ENCODE results near the gene STX11. TPM values are rescaled to one million over a fixed set of nuclear protein-coding genes. Genes with fewer than 3 reads are reported as not detected.

The STX11 gene
- total and polyA plus RNA-seq, 7 donors, result 3.4 to 5.6 (median 4.3) TPM

DNA sequence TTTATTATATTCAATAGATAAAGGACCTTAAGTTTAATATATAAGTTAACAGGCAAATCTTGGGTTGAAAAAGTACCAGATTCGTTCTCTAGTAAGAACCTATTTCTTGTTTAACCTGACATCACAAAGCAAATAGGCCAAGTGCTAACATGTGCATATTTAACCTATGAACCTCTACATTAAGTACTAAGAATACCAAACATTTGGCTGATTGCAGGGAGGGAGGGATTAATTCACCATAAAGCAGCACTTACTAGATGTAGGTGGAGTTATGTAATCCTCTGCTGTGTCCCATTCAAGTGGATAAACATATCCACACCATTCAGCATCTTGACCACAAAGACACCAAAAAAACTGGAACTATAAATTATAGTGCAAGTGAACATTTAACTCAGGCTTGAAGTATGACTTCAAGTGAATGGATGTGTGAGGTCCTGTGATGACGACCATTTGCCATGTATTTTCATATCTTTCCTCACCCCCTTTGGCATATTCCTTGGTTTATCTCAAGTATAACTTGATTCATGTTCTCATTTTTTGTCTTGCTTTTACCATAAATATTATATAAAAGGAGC, 10.2 kb downstream of the STX11 start:
- Histone ChIP-seq H3K4me3 (no peak overlapping the region), H3K4me1 (peaks cover 0 to 21% (median 11%) of the 10 kb centered on the region in 4 donors), H3K9me3 (no peaks in the 10 kb centered on the region), H3K36me3 (no peaks in the 10 kb centered on the region), H3K27ac (no peak overlapping the region), H3K27me3 (no peaks in the 10 kb centered on the region)
- WGBS, 2 donors, result 71 to 76% methylated on average over 2 of the region's 2 CpGs
- DNase-seq, result no peak
- TF ChIP-seq EP300 (IDR thresholded peaks at IDR 0.05), result no peak
- no peak for TF ChIP-seq POLR2A (IDR thresholded peaks at IDR 0.05)
- TF ChIP-seq, protein P1, sequence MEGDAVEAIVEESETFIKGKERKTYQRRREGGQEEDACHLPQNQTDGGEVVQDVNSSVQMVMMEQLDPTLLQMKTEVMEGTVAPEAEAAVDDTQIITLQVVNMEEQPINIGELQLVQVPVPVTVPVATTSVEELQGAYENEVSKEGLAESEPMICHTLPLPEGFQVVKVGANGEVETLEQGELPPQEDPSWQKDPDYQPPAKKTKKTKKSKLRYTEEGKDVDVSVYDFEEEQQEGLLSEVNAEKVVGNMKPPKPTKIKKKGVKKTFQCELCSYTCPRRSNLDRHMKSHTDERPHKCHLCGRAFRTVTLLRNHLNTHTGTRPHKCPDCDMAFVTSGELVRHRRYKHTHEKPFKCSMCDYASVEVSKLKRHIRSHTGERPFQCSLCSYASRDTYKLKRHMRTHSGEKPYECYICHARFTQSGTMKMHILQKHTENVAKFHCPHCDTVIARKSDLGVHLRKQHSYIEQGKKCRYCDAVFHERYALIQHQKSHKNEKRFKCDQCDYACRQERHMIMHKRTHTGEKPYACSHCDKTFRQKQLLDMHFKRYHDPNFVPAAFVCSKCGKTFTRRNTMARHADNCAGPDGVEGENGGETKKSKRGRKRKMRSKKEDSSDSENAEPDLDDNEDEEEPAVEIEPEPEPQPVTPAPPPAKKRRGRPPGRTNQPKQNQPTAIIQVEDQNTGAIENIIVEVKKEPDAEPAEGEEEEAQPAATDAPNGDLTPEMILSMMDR (IDR thresholded peaks at IDR 0.05), result no peak
- TF ChIP-seq POLR2AphosphoS5 (IDR thresholded peaks at IDR 0.05), result no peak
- intact Hi-C loops (cut with DNase I), result no loop called here

DNA sequence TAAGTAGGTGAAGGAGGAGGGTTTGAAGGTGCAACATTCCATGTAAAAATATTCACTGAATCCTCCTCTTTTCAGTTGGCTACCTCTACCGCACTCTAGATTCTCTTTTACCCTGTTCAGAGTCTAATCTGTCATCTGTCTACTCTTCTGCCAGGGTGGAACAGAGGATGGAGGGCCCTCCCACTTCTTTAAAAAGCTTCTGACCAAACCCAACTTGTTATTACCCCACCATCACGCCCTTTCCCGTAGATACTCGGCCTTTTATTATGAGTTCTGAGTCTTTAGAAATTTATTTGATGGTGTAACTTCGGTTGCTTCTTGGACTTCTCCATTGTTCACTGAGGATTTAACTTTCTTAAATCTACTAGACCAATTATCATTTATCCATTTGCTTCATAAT, 11.7 kb downstream of the STX11 start:
- no peaks in the 10 kb centered on the region for H3K27me3 ChIP-seq
- DNase-seq, result no peak
- H3K36me3 ChIP-seq, result no peaks in the 10 kb centered on the region
- WGBS, 2 donors, result 75 to 77% methylated on average over 5 of the region's 5 CpGs
- TF ChIP-seq EP300 (IDR thresholded peaks at IDR 0.05), result no peak
- TF ChIP-seq, protein P1 (IDR thresholded peaks at IDR 0.05), result no peak
- TF ChIP-seq POLR2AphosphoS5 (IDR thresholded peaks at IDR 0.05), result no peak
- TF ChIP-seq POLR2A (IDR thresholded peaks at IDR 0.05), result no peak
- H3K27ac ChIP-seq, result no peak overlapping the region
- H3K4me1 ChIP-seq, result peaks cover 0 to 20% (median 11%) of the 10 kb centered on the region in 4 donors
- intact Hi-C loops (cut with DNase I), result no loop called here
- H3K9me3 ChIP-seq, result no peaks in the 10 kb centered on the region
- H3K4me3 ChIP-seq, result no peak overlapping the region

DNA sequence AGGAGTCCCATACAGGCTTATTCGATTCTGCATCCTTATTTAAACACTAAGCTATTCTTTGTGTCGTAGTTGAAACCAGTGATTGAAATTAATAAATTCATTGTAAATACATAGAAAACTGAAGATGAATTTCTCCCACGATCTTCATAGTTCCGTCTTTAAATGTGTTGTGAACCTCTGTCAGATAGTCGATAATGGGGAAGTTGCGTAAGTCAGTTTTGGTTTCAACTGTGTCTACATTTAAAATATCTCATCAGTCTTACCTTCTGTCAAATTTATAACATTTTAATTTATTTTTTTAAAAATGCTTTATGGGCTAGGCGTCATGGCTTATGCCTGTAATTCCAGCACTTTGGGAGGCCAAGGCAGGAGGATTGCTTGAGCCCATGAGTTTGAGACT, 12.7 kb downstream of the STX11 start:
- 73 to 91% methylated on average over 7 of the region's 7 CpGs for WGBS, 2 donors

DNA sequence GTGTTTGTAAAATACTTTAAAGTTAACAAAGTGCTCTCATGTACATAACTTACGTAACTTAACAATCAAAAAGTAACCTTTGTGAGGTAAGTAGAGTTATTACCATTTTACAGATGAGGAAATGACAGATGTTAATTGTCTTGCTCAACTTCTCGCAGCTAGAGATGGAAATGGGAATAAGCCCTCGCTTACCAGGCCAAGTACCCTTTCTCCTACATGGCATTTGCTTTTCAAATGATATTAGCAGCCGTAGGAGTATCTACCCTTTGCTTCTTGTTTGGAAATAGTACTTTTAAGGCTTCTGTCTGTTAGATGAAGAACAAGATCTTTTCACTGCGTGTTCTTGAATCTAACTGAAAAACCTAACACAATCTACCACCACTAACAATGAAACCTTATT, 15.5 kb downstream of the STX11 start:
- Histone ChIP-seq H3K4me1 (no peaks in the 10 kb centered on the region), H3K9me3 (no peaks in the 10 kb centered on the region), H3K4me3 (no peak overlapping the region), H3K27me3 (no peaks in the 10 kb centered on the region), H3K36me3 (no peaks in the 10 kb centered on the region), H3K27ac (no peak overlapping the region)
- 79 to 89% methylated on average over 5 of the region's 5 CpGs for WGBS, 2 donors
- TF ChIP-seq POLR2AphosphoS5 (IDR thresholded peaks at IDR 0.05), result no peak
- TF ChIP-seq POLR2A (IDR thresholded peaks at IDR 0.05), result no peak
- TF ChIP-seq, protein P1 (IDR thresholded peaks at IDR 0.05), result no peak
- TF ChIP-seq EP300 (IDR thresholded peaks at IDR 0.05), result no peak
- no peak for DNase-seq
- intact Hi-C loops (cut with DNase I), result no loop called here

More for the DNA sequence above, 12.7 kb downstream of the STX11 start:
- H3K36me3 ChIP-seq, result no peaks in the 10 kb centered on the region
- peaks cover 0 to 10% (median 9%) of the 10 kb centered on the region in 4 donors for H3K4me1 ChIP-seq
- intact Hi-C loops (cut with DNase I), result no loop called here
- no peak for DNase-seq
- H3K4me3 ChIP-seq, result no peak overlapping the region
- no peak for TF ChIP-seq EP300 (IDR thresholded peaks at IDR 0.05)
- TF ChIP-seq, protein P1 (IDR thresholded peaks at IDR 0.05), result no peak
- no peak for TF ChIP-seq POLR2AphosphoS5 (IDR thresholded peaks at IDR 0.05)
- TF ChIP-seq POLR2A (IDR thresholded peaks at IDR 0.05), result no peak
- no peaks in the 10 kb centered on the region for H3K9me3 ChIP-seq
- H3K27ac ChIP-seq, result no peak overlapping the region
- H3K27me3 ChIP-seq, result no peaks in the 10 kb centered on the region

DNA sequence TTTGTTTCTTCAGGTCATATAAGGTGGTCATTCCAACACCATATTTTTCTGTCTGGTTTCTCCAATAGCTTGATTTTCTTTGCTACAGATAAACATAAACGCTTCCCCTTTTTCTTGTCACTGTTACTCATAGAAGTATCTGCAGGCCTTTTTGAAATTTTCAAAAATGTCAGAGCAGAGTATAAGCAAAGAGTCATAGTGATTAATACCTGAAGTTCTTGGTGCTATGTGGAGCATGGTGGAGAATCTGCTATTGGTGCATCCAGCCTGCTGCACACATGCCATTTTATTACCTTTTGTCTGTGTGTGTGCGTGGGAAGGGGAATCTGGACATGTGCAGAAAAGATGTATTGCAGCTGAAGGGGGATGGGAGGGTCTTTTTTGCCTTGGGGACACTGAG, 19.7 kb downstream of the STX11 start:
- Histone ChIP-seq H3K27ac (no peak overlapping the region), H3K36me3 (no peaks in the 10 kb centered on the region), H3K4me1 (no peaks in the 10 kb centered on the region), H3K9me3 (no peaks in the 10 kb centered on the region), H3K4me3 (no peak overlapping the region), H3K27me3 (no peaks in the 10 kb centered on the region)
- no peak for DNase-seq
- intact Hi-C loops (cut with DNase I), result no loop called here
- 90 to 95% methylated on average over 2 of the region's 2 CpGs for WGBS, 2 donors
- no peak for TF ChIP-seq POLR2A (IDR thresholded peaks at IDR 0.05)
- TF ChIP-seq POLR2AphosphoS5 (IDR thresholded peaks at IDR 0.05), result no peak
- no peak for TF ChIP-seq EP300 (IDR thresholded peaks at IDR 0.05)
- TF ChIP-seq, protein P1 (IDR thresholded peaks at IDR 0.05), result no peak
